WTC11 (cell line): Measurements from ENCODE around the gene SHISA9.

Source experiments
- SOX15 ChIP-seq: fragments of 250-450 bp; sonication (Bioruptor Pico); IDR thresholded peaks from 2 replicates; pipeline ENCODE4 v1.9.0; 2021; ENCODE audit warnings: mild to moderate bottlenecking
- TF ChIP-seq, protein P1 (sequence below): sonication (generic); formaldehyde crosslinking; IDR thresholded peaks from 2 replicates; pipeline ENCODE4 v1.8.1; 2022; ENCODE audit warnings: mild to moderate bottlenecking, moderate library complexity, missing genetic modification reagents
- TF ChIP-seq, protein P2 (sequence below): fragments of 200-600 bp; IDR thresholded peaks from 2 replicates; pipeline ENCODE4 v1.8.0; 2022; ENCODE audit warnings: antibody characterized with exemption
- TF ChIP-seq, protein P3 (sequence below): sonication (generic); formaldehyde crosslinking; conservative IDR thresholded peaks from 2 replicates; pipeline ENCODE4 v1.8.1; 2023; ENCODE audit warnings: mild to moderate bottlenecking, low read depth, missing genetic modification reagents, moderate library complexity
- TF ChIP-seq, protein P4 (sequence below): sonication (generic); formaldehyde crosslinking; IDR thresholded peaks from 2 replicates; pipeline ENCODE4 v1.8.1; 2023; ENCODE audit warnings: mild to moderate bottlenecking, missing genetic modification reagents
- TF ChIP-seq, protein P5 (sequence below): fragments of 250-450 bp; sonication (Bioruptor Pico); IDR thresholded peaks from 2 replicates; pipeline ENCODE4 v1.9.0; 2021; ENCODE audit warnings: mild to moderate bottlenecking

DNA sequence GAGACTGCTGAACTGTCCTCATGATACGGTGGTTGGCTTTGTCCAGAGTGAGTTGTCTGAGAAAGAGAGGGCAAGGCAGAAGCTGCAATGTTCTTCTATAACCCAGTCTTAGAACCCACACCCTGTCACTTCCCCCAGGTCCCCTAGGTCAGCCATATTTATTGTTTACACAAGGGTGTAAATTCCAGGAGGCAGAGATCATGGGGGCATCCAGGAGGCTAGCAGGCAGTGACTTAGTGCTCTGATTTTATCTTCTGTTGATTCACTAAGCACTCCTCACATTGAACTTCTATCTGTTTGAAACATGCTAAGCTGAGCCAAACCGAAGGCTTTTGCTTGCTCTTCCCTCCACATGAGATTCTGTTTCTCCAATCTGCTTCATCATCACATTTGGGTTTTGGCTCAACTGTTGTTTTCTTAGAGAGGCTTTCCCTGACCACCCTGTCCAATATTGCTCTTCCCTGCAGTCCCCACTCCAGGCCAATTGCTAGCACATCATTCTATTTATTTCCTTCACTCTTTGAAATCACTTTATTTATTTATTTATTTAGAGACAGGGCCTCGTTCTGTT lies 34.3 kb upstream of the SHISA9 start:
- TF ChIP-seq, protein P1, sequence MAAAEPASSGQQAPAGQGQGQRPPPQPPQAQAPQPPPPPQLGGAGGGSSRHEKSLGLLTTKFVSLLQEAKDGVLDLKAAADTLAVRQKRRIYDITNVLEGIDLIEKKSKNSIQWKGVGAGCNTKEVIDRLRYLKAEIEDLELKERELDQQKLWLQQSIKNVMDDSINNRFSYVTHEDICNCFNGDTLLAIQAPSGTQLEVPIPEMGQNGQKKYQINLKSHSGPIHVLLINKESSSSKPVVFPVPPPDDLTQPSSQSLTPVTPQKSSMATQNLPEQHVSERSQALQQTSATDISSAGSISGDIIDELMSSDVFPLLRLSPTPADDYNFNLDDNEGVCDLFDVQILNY (CRISPR knock-in tag) = no peak
- TF ChIP-seq, protein P2, sequence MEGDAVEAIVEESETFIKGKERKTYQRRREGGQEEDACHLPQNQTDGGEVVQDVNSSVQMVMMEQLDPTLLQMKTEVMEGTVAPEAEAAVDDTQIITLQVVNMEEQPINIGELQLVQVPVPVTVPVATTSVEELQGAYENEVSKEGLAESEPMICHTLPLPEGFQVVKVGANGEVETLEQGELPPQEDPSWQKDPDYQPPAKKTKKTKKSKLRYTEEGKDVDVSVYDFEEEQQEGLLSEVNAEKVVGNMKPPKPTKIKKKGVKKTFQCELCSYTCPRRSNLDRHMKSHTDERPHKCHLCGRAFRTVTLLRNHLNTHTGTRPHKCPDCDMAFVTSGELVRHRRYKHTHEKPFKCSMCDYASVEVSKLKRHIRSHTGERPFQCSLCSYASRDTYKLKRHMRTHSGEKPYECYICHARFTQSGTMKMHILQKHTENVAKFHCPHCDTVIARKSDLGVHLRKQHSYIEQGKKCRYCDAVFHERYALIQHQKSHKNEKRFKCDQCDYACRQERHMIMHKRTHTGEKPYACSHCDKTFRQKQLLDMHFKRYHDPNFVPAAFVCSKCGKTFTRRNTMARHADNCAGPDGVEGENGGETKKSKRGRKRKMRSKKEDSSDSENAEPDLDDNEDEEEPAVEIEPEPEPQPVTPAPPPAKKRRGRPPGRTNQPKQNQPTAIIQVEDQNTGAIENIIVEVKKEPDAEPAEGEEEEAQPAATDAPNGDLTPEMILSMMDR = no peak
- TF ChIP-seq SOX15 (CRISPR knock-in tag) = no peak
- TF ChIP-seq, protein P3, sequence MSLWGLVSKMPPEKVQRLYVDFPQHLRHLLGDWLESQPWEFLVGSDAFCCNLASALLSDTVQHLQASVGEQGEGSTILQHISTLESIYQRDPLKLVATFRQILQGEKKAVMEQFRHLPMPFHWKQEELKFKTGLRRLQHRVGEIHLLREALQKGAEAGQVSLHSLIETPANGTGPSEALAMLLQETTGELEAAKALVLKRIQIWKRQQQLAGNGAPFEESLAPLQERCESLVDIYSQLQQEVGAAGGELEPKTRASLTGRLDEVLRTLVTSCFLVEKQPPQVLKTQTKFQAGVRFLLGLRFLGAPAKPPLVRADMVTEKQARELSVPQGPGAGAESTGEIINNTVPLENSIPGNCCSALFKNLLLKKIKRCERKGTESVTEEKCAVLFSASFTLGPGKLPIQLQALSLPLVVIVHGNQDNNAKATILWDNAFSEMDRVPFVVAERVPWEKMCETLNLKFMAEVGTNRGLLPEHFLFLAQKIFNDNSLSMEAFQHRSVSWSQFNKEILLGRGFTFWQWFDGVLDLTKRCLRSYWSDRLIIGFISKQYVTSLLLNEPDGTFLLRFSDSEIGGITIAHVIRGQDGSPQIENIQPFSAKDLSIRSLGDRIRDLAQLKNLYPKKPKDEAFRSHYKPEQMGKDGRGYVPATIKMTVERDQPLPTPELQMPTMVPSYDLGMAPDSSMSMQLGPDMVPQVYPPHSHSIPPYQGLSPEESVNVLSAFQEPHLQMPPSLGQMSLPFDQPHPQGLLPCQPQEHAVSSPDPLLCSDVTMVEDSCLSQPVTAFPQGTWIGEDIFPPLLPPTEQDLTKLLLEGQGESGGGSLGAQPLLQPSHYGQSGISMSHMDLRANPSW (CRISPR knock-in tag) = no peak
- TF ChIP-seq, protein P4, sequence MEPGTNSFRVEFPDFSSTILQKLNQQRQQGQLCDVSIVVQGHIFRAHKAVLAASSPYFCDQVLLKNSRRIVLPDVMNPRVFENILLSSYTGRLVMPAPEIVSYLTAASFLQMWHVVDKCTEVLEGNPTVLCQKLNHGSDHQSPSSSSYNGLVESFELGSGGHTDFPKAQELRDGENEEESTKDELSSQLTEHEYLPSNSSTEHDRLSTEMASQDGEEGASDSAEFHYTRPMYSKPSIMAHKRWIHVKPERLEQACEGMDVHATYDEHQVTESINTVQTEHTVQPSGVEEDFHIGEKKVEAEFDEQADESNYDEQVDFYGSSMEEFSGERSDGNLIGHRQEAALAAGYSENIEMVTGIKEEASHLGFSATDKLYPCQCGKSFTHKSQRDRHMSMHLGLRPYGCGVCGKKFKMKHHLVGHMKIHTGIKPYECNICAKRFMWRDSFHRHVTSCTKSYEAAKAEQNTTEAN = no peak
- TF ChIP-seq, protein P5, sequence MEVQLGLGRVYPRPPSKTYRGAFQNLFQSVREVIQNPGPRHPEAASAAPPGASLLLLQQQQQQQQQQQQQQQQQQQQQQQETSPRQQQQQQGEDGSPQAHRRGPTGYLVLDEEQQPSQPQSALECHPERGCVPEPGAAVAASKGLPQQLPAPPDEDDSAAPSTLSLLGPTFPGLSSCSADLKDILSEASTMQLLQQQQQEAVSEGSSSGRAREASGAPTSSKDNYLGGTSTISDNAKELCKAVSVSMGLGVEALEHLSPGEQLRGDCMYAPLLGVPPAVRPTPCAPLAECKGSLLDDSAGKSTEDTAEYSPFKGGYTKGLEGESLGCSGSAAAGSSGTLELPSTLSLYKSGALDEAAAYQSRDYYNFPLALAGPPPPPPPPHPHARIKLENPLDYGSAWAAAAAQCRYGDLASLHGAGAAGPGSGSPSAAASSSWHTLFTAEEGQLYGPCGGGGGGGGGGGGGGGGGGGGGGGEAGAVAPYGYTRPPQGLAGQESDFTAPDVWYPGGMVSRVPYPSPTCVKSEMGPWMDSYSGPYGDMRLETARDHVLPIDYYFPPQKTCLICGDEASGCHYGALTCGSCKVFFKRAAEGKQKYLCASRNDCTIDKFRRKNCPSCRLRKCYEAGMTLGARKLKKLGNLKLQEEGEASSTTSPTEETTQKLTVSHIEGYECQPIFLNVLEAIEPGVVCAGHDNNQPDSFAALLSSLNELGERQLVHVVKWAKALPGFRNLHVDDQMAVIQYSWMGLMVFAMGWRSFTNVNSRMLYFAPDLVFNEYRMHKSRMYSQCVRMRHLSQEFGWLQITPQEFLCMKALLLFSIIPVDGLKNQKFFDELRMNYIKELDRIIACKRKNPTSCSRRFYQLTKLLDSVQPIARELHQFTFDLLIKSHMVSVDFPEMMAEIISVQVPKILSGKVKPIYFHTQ (CRISPR knock-in tag) = no peak
